Measurements from ENCODE around the gene SERF2. TPM values are rescaled to one million over a fixed set of nuclear protein-coding genes. Genes with fewer than 3 reads are reported as not detected.
"Not testable (repeated sequence)": the region's sequence is repeated elsewhere in the genome, so short reads cannot be mapped to it uniquely, and the experiment has no call there.

Gene SERF2
- total RNA-seq, result 286 and 340 TPM in 2 replicates

DNA sequence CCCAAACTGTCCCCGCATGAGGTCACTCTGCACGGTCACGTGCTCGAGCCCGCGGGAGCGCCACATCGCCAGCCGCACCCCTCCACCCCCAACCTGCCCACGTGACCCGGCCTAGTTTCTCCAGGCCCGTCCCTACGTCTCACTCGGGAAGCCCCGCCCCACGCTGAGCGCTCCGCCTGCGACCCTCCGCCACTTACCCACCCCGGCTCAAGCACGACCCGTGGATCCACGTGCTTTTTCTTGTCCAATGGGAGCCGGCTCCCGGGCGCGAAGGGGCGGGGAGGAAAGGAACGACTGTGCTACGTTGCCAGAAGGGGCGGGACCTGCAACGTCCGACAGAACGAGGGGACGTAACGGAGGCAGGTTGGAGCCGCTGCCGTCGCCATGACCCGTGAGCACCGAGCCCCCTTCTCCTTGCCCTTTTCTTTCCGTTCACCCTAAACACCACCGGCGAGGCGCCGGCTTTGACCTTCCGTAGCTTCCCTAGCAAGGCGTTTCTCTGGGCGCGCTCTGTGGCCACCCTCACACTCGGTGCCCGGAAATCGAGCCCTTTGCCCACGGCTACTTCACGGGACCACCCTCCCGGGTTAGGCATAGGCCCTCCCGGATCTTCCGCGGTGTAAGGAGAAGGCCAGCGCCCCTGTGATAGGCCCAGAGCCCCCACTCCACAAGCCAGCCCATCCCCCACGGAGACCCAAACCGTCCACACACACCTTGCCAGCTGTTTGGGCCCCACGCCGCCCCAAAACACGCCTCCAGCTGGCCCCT lies at the start of gene SERF2:
SERF2 (plus strand) TSS at position 328 of the 768 bp plus-strand sequence; CDS start at position 385, 57 bp downstream.
- FAIRE-seq, result no peak
- TF ChIP-seq, protein P1, sequence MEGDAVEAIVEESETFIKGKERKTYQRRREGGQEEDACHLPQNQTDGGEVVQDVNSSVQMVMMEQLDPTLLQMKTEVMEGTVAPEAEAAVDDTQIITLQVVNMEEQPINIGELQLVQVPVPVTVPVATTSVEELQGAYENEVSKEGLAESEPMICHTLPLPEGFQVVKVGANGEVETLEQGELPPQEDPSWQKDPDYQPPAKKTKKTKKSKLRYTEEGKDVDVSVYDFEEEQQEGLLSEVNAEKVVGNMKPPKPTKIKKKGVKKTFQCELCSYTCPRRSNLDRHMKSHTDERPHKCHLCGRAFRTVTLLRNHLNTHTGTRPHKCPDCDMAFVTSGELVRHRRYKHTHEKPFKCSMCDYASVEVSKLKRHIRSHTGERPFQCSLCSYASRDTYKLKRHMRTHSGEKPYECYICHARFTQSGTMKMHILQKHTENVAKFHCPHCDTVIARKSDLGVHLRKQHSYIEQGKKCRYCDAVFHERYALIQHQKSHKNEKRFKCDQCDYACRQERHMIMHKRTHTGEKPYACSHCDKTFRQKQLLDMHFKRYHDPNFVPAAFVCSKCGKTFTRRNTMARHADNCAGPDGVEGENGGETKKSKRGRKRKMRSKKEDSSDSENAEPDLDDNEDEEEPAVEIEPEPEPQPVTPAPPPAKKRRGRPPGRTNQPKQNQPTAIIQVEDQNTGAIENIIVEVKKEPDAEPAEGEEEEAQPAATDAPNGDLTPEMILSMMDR (IDR thresholded peaks at IDR 0.05; ENCODE audit: insufficient read depth, low read length, severe bottlenecking), result no peak
- peak within 1 kb of the TSS; percentile 97 for H3K4me3 ChIP-seq (ENCODE audit: low read depth, low read length)
- peaks cover 26% of the 10 kb centered on the region for H3K36me3 ChIP-seq (ENCODE audit: control insufficient read depth, insufficient read depth, low read length)
- peak; percentile 94 for DNase-seq (ENCODE audit: low read depth)
- no peaks in the 10 kb centered on the region for H3K27me3 ChIP-seq (ENCODE audit: control insufficient read depth, insufficient read depth, low read length)

DNA sequence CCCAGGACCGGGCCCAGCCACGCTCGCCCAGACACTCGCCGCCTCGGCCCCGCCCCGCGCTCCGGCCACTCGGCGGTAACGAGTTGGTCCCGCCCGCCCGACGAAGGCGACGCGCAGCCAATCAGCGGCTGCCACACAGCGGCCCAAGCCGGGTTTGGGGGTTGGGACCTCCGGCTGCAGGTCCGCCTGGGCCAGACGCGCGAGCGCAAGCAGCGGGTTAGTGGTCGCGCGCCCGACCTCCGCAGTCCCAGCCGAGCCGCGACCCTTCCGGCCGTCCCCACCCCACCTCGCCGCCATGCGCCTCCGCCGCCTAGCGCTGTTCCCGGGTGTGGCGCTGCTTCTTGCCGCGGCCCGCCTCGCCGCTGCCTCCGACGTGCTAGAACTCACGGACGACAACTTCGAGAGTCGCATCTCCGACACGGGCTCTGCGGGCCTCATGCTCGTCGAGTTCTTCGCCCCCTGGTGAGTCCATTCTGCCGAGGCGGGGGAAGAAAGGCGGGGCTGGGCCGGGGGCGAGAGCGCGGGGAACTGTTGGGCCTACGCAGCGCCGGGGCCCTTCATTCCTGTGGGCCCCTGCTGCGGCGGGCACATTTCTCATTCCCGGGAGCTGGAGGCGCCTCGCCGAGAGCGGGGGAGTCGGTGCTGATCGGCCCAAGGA lies 45.7 kb upstream of the SERF2 start, which contains the start of gene PDIA3:
PDIA3 (plus strand) TSS at position 194 of the 658 bp plus-strand sequence; CDS start at position 296, 102 bp downstream.
- not testable (repeated sequence) for FAIRE-seq; H3K36me3 ChIP-seq (ENCODE audit: control insufficient read depth, insufficient read depth, low read length); H3K27me3 ChIP-seq (ENCODE audit: control insufficient read depth, insufficient read depth, low read length)
- DNase-seq (ENCODE audit: low read depth), result peak; percentile 75
- peak within 1 kb of the TSS; percentile 57 for H3K4me3 ChIP-seq (ENCODE audit: low read depth, low read length)

DNA sequence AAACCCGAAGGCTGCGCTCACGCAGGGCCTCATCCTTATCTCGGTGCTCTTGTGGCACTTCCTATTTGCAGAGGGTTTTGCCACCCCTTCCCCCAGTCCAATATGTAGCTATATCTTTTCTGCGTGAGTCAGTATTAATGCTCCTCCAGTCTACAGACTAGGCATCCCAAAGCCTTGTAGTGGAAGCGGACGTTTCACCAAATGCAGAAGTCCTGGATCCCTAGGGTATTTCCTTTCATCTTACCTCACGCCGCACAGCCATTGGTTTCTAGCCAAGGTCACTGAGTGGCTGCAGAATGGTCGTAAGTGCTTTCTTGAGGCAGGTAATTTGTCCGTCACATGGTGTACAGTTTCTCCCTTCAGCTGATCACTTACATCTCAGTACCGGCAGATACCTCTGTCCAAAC lies 45.2 kb upstream of the SERF2 start:
- not testable (repeated sequence) for H3K27me3 ChIP-seq (ENCODE audit: control insufficient read depth, insufficient read depth, low read length); H3K36me3 ChIP-seq (ENCODE audit: control insufficient read depth, insufficient read depth, low read length); FAIRE-seq
- peak; percentile 54 for DNase-seq (ENCODE audit: low read depth)
- peak overlapping the region; percentile 57 for H3K4me3 ChIP-seq (ENCODE audit: low read depth, low read length)

DNA sequence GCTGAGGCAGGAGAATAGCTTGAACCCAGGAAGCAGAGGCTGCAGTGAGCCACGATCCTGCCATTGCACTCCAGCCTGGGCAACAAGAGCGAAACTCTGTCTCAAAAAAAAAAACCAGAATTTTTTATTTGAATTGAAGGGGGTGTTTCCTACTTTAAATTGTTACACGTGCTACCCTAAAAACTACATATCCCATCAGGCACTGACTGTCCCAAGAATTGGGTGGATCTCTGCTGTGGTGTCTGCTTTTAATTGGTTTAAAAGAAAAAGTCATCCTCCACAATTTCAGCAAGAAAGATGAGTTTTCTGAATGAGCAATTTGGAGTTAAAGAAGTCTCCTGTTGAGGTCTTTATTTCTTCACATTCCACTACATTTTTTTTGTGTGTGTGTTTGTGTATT lies 43.7 kb upstream of the SERF2 start:
- Histone ChIP-seq H3K27me3 (ENCODE audit: control insufficient read depth, insufficient read depth, low read length) (no peaks in the 10 kb centered on the region), H3K36me3 (ENCODE audit: control insufficient read depth, insufficient read depth, low read length) (peaks cover 2% of the 10 kb centered on the region), H3K4me3 (ENCODE audit: low read depth, low read length) (no peak overlapping the region)
- TF ChIP-seq, protein P1 (IDR thresholded peaks at IDR 0.05; ENCODE audit: insufficient read depth, low read length, severe bottlenecking), result no peak
- no peak for FAIRE-seq
- DNase-seq (ENCODE audit: low read depth), result no peak

DNA sequence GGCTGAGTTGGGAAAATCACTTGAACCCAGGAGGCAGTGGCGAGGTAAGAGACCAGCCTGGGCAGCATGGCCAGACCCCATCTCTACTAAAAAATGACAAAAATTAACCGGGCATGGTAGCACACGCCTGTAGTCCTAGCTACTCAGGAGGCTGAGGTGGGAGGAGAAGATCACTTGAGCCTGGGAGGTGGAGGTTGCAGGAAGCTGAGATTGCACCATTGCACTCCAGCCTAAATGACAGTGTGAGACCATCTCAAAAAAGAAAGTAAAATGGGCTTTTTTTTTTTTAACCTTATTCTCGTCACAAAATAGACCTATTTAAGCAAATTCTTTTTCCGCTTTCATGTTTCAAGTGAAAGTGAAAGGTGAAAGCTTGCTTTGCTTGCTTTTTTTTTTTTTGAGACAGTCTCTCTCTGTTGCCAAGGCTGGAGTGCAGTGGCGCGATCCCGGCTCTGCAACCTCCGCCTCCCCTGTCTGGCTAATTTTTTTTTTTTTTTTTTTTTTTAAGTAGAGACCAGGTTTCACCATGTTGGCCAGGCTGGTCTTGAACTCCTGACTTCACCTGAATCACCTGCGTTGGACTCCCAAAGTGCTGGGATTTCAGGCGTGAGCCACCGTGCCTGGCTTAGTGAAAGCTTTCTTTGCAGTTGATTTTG lies 42.3 kb upstream of the SERF2 start:
- Histone ChIP-seq H3K27me3 (ENCODE audit: control insufficient read depth, insufficient read depth, low read length) (no peaks in the 10 kb centered on the region), H3K36me3 (ENCODE audit: control insufficient read depth, insufficient read depth, low read length) (peaks cover 6% of the 10 kb centered on the region), H3K4me3 (ENCODE audit: low read depth, low read length) (no peak overlapping the region)
- FAIRE-seq, result no peak
- DNase-seq (ENCODE audit: low read depth), result no peak
- TF ChIP-seq, protein P1 (IDR thresholded peaks at IDR 0.05; ENCODE audit: insufficient read depth, low read length, severe bottlenecking), result no peak

DNA sequence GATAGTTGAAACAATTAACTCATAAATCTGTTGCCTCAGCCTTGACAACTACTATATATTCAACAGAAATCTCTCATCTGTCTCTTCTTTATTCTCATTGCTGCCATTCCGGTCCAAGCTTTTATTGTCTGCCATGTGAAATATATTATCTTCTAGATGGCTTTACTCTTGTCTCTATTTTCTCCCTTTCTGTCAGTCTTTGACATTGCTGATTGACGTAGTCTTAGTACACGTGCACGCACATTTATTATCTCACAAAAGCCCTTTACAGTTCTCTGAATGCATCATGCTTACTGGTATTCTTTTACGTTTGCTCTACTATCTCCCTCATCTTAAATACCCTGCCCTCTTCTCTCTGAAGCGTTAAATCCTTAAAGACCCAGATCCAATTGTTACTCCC lies 40.2 kb upstream of the SERF2 start:
- H3K4me3 ChIP-seq (ENCODE audit: low read depth, low read length), result no peak overlapping the region
- no peak for FAIRE-seq
- no peak for DNase-seq (ENCODE audit: low read depth)
- H3K27me3 ChIP-seq (ENCODE audit: control insufficient read depth, insufficient read depth, low read length), result no peaks in the 10 kb centered on the region
- H3K36me3 ChIP-seq (ENCODE audit: control insufficient read depth, insufficient read depth, low read length), result peaks cover 9% of the 10 kb centered on the region
- TF ChIP-seq, protein P1 (IDR thresholded peaks at IDR 0.05; ENCODE audit: insufficient read depth, low read length, severe bottlenecking), result no peak

All from bronchial epithelial cell (primary cell).